HG03064 (cell line): ENCODE results near the gene FANCC.
"Not testable (repeated sequence)": the region's sequence is repeated elsewhere in the genome, so short reads cannot be mapped to it uniquely, and the experiment has no call there.

Experiments
- ATAC-seq: cut with Tn5 transposase; IDR thresholded peaks from one replicate; pipeline ENCODE4 v1.9.1; 2021; ENCODE audit warnings: low read depth; ENCODE audit not compliant: unreplicated experiment

FANCC gene

DNA sequence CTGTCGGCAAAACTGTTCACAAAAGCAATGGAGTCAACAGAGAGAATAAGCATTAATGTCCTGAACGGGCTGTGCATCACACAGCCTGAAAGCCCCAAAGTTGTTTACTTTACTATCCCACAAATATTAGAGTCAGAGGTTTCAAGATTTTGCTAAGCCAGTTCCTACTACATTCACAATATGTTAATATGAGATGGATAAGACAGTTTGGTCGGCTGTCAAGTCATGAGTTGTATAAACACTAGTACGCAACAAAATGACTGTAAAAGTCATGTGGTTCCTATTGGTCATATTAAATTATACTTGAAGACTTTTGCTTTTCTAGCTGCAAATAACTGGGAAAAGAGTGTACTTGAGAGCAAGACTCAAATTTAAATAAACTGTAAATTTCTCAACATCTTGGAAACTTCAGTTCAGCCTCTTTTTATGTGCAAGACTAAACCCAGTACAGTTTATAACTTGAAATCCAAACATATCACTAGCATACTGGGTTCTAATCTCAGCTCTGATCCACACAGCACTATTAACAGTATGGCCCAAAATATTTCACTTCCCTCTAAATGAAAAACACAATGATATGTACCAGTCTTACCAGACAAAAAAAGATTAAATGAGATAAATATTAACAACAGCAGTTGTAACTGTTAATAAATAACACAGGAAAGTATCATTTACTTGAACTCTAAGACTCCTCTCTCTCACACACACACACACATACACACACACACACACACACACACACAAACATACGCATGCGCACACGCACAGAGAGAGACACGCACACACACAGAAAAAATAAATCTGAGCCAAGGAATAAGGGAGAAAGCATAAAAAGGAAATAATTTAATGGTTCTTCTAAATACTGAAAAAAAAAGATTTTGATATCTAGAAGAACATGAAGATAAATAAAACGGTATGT, 33.1 kb downstream of the FANCC start:
- no peak for ATAC-seq

DNA sequence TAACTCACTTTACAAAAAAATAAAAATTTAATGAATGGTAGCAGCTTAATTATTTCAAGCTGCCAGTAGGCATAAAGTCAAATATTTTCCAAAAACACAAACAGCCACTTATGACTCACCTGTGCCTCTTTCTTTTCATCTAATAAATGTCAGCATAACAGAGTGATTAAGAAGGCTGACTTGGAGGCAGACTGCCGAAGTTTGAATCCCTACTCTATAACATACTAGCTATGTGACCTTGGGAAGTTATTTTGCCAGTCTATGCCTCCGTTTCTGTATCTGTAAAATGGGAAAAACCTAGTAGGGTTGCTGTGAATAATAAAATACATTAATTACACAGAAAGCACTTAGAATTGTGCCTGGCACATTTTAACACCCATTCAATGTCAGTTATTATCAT, 33.8 kb downstream of the FANCC start:
- ATAC-seq = no peak

DNA sequence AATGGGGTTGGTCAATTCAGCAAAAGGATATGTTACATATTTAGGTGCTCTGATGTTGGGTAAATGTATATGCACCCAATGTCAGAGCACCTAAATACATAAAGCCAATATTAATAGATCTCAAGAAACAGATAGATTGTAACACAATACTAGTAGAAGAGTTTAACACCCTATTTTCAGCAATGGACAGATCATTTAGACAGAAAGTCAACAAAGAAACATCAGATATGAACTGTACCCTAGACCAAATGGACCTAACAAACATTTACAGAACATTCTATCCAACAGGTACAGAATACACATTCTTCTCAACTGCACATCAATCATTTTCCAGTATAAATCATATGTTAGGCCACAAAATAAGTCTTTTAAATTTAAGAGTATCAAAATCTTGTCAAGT, 35.2 kb downstream of the FANCC start:
- ATAC-seq = no peak

DNA sequence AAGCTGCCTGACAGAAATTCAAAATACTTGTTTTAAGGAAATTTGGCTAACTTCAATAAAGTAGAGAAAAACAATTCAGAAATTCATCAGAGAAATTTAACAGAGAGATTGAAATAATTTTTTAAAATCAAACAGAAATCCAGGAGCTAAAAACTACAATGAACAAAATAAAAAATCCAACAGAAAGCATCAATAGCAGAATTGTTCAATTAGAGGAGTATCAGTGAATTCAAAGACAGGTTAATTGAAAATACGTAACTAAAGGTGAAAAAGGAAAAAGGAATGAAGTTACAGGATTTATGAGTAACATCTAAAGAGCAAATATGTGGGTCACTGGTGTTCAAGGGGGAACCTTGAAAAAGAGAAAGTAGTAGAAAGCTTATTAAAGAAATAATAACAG, 36.8 kb downstream of the FANCC start:
- no peak for ATAC-seq

DNA sequence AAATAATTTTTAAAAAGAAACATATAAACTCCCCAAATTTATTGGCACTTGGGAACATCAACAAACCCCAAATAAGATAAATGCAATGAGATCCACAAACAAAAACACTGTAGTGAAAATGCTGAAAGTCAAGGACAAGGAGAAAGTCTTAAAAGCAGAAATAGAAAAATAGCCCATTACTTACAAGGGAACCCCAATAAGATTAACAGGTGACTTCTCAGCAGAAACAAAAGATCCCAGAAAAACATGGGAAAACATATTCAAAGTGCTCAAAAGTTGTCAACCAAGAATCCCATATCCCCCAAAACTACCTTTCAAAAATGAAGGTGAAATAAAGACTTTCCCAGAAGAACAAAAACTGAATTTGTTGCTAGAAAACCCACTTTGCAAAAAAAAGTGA, 40.0 kb downstream of the FANCC start:
- ATAC-seq = no peak

DNA sequence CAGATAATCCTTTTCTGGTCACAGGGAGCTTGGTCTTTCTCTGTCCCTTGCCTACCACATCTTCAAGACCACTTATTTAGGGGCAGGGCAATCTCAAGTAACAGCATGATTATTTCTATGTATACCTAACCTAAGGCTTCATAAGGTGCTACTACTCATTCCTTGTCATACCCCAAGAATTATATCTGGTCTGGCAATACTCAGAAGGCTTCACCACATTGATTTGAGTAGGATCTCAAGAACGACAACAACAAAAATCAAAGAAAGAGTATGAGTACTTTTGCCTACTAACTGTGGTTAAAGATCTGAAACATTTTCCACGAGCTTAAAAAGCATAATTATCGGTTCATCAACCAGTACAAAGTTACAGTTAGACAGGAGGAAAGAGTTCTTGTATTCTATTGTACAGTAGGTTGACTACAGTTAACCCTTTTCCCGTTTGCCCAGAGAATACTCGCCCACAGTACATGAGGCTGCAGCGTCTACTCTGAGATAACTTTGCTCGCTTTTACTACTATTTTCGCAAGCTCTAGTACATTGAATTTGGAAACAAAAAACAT, 41.0 kb downstream of the FANCC start:
- no peak for ATAC-seq

DNA sequence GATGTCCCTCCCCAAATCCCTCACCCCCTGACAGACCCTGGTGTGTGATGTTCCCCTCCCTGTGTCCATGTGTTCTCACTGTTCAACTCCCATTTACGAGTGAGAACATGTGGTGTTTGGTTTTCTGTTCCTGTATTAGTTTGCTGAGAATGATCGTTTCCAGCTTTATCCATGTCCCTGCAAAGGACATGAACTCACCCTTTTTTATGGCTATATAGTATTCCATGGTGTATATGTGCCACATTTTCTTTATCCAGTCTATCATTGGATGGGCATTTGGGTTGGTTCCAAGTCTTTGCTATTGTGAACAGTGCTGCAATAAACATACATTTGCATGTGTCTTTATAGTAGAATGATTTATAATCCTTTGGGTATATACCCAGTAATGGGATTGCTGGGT, 43.3 kb downstream of the FANCC start:
- ATAC-seq = not testable (repeated sequence)

DNA sequence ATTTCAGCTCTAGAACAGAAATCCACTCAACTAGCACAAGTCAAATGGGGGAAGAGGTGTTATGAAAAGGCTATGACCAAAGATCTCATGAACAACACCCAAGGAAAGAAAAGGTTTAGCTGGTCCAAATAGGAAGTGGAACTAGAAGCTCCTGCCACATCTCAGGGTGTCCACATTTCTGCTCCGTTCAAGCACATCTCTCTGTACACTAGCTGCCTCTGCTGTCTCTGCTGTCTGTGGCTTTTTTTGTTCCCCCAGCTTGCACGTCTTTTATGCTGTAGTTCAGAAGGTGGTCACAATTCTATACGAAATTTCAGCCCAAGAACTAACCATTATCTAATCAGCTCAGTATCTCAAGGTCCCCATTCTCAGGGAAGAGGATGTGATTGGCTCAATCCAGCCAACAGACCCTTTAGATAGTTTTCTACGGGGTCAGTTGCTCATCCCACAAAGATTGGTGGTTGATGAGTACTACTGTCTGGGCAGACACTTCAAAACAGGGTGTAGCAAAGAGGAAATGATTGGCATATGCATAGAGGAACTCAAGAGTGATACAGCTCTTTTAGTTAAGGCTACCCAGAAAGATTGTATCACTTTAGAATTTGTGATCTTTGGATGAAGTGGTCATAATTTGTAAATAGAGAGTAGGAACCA, 44.0 kb downstream of the FANCC start:
- no peak for ATAC-seq

DNA sequence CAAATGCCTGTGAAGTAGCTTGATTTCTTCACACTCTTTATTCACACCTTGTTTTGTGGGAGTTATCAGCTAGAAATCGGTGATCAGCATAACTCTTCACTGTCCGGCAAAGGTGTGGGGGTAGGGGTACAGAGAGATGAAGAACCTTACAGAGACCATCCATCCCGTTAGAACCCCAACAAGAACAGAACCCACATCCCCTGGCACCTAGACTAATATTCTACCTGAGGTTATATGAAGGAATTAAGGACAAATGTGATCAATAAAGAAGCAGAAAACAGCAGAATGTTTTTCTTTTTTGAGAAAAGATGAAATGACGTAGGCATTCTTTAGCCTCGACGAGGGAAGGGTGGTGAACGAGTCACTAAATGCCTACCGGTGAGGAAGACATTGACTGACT, 44.7 kb downstream of the FANCC start:
- no peak for ATAC-seq

DNA sequence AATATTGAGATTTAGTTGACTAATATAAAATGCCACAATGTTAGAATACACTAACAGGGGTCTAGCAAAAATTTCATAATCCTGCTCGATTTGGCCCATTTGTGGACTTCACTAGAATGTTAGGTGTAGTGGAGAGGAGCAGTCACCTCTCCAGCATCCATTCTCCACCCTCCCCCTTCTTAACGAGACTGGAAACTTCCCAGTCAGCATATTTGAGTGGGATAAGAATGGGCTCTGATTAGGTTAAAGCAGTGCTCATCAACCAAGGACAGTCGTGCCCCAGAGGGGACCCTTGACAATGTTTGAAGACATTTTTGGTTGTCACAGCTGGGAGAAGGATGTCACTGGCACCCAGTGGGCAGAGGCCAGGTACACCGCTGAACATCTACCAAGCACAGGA, 46.7 kb downstream of the FANCC start:
- no peak for ATAC-seq

DNA sequence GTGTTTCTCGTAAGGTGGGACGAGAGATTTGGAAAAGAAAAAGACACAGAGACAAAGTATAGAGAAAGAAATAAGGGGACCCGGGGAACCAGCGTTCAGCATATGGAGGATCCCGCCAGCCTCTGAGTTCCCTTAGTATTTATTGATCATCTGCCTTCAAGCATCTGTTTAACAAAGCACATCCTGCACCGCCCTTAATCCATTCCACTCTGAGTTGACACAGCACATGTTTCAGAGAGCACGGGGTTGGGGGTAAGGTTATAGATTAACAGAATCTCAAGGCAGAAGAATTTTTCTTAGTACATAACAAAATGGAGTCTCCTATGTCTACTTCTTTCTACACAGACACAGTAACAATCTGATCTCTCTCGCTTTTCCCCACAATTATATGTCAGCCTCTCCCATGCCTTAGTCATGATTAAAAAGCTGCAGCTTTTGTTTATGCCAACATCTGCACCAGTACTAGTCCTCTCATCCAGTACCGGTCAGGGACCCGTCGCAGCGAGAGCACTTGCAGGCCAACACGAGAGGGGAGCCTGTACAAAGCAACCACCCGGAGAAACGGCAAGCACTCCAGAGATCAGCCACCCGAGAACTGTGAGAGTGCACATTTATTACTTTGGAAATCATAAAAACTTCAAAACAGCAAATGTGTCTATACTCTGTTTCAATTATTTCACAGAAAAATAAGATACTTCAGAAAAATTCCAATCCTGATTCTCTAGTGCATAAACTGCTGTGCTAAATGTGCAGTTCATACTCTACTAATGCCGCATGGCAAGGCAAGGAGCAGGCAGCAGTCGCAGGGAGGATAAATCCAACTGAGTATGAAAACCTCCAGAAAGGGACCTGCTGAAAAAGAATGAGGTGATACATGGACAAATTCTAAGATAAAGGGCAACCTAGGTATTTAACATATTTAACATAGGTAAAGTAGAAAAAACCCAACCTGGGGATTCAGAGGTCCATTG, 47.4 kb downstream of the FANCC start:
- ATAC-seq = not testable (repeated sequence)

DNA sequence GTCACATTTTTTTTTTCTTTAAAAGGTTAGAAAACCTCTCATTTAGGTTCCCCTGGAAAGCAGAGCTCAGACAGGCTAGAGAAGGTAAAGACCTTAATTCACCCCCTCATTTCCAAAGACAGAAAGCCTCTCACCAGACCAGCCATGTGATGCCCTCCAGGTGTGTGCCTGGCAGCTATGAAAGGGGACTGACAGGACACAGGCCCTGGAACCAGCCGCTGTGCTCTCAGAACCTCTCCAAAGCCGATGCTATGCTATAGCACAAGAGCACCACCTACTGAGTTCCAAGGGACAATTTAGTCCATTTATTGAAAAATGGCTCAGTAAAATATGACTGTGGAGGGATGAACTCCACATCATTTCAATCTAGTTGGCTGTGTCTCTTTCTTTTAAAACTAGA, 48.8 kb downstream of the FANCC start:
- ATAC-seq = no peak

DNA sequence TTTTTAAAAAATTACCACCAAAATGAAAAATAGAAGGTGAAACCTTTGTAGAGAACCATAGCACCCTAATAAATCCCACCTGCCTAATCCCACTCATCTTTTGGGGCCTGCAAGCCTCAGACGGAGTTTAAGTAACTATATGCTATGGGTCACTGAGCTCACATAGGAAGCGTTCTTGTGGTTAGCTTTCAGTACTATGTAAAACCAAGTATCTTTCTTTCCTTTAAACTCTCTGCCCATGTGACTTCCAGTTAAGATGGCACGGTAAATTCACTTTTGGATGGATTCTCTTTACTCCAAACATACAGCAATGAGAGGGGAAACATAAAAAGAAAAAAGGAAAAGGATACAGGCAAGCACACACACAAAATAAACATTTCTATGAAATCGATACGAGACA, 50.9 kb downstream of the FANCC start:
- no peak for ATAC-seq

DNA sequence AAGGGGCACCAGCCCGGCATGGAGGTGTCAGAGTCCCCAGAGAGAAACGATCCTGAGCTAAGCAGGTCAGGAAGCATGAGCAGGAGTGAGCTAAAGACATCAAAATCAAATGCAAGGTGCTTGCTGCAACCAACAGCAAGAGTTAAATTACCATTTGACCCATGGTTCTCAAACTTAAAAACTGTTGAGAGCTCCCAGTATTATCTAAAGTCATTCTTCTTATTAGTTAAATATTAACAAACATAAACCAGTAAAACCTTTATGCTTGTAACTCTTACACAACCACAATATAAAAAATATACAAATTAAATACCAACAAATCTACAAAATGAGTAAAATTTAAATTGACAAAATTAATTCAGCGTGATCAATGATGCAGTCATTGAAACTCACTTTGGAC, 51.5 kb downstream of the FANCC start:
- no peak for ATAC-seq

DNA sequence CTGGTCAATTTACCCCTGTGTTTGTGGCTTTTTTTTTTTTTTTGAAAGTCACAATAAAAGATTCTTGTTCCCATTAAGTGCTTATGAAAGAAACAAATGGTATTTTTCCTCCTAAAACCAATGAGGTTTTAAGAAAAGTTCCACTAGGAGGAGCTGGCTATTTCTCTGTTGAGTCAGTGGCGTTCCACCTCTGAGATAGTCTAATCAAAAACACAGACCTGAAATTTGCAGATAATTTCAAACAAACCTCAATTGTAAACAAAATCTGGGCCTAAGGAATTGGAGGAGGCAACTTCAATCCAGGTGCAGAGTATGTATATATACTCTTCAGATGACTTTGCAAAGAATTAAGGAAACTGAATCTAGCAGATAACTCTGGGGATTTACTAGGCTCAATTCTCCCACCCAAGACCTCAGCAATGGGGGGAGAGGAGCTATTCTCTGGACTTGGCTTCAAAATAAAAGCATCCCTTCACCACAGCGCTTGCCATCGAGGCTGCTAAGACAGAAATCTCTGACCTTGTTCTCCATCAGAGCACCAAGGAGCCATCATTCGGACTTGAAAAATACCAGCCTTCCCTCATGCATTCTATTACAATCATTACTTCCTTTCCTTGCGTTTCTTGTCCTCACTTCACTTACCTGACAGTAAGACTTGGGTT, 52.4 kb downstream of the FANCC start:
- no peak for ATAC-seq

DNA sequence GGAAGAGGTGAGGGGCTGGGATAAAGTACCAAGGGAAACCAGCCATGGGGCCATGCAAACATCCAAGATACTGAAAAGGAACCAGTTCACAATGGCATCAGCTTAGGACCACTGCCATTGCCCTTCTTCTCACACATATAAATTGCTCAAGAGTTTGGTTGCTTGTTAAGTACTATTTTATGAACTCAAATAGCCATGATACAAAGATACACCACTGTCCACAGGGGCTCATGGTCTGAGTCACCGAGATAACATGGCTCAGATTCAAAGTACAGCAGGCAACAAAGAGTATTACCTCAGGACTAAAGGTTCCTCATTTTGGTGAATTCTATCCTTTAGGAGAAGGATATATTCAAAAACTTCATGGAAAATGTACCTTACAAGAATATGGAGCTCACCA, 55.6 kb downstream of the FANCC start:
- ATAC-seq = no peak

DNA sequence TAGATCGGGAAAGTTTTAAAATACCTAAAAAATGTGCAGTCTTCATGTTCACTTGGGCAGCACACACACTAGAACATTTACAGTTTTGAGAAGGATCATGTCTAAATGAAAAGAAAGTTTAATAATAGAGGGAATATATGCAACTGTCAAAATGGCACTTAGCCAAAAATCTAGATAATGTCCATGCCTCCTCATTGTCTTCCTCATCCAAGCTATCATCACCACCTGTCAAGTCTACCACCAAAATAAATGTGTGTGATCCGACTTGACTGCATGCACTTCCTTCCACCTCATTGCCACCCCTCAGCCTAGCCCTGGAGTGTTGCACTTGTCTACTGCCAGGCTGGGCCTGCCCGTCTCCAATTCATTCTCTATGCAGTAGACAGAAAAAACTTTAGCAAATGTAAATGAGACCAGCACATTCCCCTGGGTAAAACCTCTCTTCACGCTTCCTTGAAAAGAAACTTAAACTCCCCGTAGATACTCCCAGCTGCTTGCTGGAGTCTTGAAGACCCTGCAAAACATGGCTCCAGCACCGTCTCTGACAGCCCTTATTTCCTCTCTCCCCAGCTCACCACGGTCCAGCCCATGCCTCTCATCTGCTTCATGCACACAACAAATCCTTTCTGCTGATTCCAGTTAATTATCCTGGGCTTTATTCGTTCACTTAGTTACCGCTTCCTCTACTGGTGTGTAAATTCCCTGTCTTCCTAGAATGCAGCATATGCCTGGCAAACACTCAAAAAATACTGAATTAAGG, 66.9 kb downstream of the FANCC start:
- ATAC-seq = no peak

DNA sequence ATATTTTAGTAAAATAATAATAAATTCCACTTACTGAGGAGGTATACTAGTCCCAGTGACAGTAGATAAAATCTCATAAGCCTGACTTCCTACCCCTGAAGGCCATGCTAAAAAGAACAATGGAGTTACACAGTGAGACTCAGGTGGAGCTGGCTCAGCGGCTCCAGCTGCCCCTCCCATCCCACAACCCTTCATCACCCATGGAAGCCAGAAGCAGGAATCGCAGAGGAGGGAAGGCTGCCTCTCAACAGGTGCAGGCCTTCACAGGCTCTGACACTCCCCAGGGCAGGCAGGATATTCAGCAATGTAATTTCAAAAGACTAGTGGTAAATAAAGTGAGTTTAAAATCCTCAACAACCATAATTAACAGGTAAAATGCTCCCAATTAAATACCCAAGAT, 67.5 kb downstream of the FANCC start:
- ATAC-seq = no peak

DNA sequence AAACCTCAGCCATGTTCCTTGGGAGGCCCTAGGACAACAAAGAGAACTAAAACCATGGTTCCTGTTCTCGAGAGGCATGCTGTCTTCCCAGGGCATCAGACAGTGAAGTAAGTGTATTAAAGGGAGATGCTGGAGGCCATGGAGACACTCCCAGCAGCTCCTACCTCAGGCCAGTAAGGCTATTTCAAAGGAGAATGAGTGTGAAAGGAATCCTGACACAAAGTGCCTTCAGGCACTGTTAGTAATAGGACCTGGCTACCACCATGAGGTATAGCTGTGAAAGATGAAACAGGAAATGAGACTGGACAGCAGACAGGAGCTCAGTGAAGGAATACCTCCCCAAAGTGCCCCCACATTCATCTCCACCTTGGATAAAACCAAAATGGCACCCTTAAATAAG, 71.0 kb downstream of the FANCC start:
- ATAC-seq = no peak
